Tibial nerve (tissue), 4 donors: ENCODE data around the gene SH3BP4.

Experiments
- EP300 ChIP-seq, 2 donors: sonication (generic); formaldehyde crosslinking; IDR thresholded peaks; one replicate each; pipeline ENCODE4 v1.6.1; 2017; ENCODE audit warnings: antibody characterized with exemption in 2 of 2, mild to moderate bottlenecking in 1 of 2
- TF ChIP-seq, protein P1 (sequence below), 5 experiments: fragments of 200-600 bp in 3 of 5; fragments of 450-650 bp in 2 of 5; sonication (generic) in 3 of 5; IDR thresholded peaks; one replicate each; pipeline ENCODE4 v1.5.1; 2016 to 2019; ENCODE audit warnings: antibody characterized with exemption in 5 of 5, mild to moderate bottlenecking in 3 of 5, moderate library complexity in 2 of 5

DNA sequence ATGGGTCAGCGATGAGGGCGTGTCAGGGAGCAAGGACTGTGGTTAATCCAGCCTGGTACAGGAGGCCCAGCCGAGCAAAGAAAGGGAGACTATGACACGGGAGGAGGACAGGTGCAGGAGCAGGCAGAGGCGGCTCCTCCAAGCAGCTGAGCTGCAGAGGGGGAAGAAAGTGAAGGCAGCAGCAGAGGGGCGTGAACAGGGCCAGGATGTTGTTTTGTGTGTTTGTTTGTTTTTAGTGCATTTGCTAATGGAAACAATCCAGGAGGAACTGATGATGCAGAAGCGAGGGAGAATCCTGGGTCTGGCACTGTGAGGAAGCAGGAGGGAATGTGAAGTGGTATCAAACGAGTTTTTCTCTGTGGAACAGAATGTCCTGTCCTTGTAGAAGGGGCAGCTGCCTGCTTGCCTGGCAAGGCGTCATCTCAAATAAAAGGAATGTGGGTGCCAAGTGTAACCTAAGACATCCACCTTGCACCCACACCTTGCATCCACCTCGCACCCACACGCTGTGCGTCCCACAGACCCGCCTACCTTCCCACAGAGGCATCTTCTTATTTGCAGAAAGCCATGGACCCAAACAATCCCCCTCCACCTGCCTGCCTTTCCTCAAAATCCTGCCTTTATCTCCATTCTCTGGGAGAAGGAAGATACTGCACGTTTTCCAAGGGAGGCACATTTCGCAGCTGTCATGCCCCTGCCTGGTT is 134.8 kb downstream of the SH3BP4 start:
- TF ChIP-seq EP300 (IDR thresholded peaks at IDR 0.05), result no peak
- TF ChIP-seq, protein P1, sequence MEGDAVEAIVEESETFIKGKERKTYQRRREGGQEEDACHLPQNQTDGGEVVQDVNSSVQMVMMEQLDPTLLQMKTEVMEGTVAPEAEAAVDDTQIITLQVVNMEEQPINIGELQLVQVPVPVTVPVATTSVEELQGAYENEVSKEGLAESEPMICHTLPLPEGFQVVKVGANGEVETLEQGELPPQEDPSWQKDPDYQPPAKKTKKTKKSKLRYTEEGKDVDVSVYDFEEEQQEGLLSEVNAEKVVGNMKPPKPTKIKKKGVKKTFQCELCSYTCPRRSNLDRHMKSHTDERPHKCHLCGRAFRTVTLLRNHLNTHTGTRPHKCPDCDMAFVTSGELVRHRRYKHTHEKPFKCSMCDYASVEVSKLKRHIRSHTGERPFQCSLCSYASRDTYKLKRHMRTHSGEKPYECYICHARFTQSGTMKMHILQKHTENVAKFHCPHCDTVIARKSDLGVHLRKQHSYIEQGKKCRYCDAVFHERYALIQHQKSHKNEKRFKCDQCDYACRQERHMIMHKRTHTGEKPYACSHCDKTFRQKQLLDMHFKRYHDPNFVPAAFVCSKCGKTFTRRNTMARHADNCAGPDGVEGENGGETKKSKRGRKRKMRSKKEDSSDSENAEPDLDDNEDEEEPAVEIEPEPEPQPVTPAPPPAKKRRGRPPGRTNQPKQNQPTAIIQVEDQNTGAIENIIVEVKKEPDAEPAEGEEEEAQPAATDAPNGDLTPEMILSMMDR (IDR thresholded peaks at IDR 0.05), result no peak
